ENCODE measurements around the gene IGF2BP2.
"Not testable (repeated sequence)": the region's sequence is repeated elsewhere in the genome, so short reads cannot be mapped to it uniquely, and the experiment has no call there.

The IGF2BP2 gene

DNA sequence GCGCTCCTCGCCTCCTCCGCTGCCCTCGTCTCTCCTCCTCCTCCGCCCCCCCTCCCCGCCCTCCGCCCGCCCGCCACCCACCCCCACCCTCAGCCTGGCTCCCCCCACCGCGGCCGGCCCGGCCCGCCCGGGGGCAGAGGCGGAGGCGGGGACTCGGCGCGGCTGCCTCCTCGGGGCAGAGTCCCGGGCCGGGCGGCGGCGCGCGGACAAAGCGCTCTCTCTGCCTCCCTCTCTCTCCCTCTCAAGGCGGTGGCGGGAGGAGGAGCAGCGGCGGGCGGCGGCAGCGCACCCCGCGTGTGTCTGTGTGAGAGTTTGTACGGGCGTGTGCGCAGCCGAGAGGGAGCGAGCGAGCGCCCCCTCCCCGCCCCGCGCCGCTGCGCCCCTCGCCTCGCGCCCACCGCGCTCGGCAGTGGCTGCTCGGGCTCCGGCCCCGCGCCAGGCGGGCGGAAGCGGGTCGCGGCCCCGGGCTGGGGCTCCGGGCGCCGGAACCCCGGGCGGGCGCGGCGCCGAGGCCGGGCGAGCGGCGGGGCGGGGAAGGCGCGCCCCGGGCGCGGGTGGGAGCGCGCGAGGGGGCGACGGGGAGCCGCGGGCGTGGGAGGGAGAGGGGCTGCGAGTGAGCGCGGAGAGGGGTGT is at the start of gene IGF2BP2:
Gene IGF2BP2, minus strand, starts transcription at position 37 of the 633 bp plus-strand sequence. CDS start 82 bp downstream, outside the sequence.
- TF ChIP-seq ZNF274 (IDR thresholded peaks at IDR 0.05; ENCODE audit: low read depth, low read length), result no peak
- peak within 1 kb of the TSS; percentile 62 for H3K4me3 ChIP-seq (ENCODE audit: low read length)

DNA sequence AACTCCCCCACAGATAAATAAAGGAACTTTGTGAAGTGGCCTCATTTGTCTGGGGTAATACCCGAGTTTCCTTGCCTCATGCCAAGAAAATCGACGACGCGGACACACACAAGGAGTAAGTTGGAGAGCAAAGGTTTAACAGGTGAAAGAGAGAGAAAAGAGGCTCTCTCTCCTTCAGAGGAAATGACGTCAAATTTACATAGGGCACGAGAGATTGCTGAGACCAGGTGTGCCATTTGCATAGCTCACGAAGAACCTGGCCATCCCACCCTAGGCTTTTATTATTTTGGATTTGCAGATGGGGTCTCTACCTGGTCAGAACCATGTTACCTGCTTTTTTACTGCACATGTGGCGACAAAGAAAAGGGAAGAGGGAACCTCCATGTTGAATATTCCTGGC is 49.3 kb upstream of the IGF2BP2 start:
- H3K4me3 ChIP-seq (ENCODE audit: low read length), result no peak overlapping the region
- no peak for TF ChIP-seq ZNF274 (IDR thresholded peaks at IDR 0.05; ENCODE audit: low read depth, low read length)

DNA sequence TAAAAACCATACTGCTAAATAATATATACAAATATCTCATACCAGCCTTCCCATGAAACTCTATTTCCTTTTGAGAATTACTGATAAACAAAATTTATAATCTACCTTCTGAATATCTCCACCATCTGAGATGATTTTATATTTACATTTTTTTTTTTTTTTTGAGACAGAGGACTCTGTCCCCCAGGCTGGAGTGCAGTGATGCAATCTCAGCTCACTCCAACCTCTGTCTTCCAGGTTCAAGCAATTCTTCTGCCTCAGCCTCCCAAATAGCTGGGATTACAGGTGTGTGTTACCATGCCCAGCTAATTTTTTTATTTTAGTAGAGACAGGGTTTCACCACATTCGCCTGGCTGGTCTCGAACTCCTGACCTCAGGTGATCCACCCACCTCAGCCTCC is 42.8 kb upstream of the IGF2BP2 start:
- no peak for TF ChIP-seq ZNF274 (IDR thresholded peaks at IDR 0.05; ENCODE audit: low read depth, low read length)
- no peak overlapping the region for H3K4me3 ChIP-seq (ENCODE audit: low read length)

DNA sequence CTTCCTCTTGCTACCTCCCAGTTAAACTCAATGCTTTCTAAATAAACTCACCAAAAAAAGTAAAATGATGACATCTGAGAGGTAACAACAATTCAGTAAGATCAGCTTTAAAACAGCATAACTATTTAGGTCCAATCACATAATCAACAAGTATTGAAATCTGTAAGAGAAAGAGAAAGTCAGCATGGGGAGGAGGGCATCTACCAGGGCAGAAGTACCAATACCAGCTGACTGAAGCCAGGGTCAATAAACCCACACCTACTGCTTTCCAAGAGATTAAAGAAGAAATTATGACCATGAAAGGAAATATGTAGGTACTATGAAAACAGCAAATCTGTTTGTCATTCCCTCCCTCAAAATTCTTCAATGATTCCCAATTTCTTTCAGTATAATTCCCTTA is 42.2 kb upstream of the IGF2BP2 start:
- H3K4me3 ChIP-seq (ENCODE audit: low read length), result no peak overlapping the region
- TF ChIP-seq ZNF274 (IDR thresholded peaks at IDR 0.05; ENCODE audit: low read depth, low read length), result no peak

DNA sequence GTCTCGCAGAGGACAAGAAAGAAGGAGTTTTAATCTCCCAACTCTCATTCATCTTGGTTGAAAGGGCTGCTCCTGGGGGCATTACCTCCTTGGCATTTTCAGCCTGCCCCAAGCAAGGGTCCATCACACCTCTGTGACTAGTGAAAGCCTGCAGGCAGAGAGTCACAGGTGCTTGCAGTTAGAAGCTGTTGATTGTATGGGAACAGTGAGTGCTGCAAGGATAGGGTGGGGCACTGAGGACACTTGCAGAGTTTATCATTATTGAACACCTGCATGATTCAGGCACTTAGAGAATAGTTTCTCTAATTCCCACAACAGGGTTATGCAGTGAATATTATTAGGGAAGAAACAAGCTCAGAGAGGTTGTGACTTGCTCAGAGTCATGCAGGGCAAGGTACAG is 41.7 kb upstream of the IGF2BP2 start:
- no peak for TF ChIP-seq ZNF274 (IDR thresholded peaks at IDR 0.05; ENCODE audit: low read depth, low read length)
- no peak overlapping the region for H3K4me3 ChIP-seq (ENCODE audit: low read length)

DNA sequence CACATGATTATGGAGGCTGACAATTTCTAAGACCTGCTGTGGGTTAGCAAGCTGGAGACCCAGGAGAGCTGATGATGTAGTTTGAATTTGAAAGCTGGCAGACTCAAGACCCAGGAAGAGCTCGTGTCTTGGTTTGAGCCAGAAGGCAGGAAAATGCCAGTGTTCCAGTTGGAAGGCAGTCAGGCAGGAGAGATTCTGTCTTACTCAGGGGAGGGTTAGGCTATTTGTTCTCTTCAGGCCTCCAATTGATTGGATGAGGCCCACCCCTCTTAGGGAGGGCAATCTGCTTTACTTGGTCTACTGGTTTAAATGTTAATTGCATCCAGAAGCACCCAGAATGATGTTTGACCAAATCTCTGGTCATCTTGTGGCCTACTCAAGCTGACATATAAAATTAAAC is 40.4 kb upstream of the IGF2BP2 start:
- no peak for TF ChIP-seq ZNF274 (IDR thresholded peaks at IDR 0.05; ENCODE audit: low read depth, low read length)
- H3K4me3 ChIP-seq (ENCODE audit: low read length), result no peak overlapping the region

DNA sequence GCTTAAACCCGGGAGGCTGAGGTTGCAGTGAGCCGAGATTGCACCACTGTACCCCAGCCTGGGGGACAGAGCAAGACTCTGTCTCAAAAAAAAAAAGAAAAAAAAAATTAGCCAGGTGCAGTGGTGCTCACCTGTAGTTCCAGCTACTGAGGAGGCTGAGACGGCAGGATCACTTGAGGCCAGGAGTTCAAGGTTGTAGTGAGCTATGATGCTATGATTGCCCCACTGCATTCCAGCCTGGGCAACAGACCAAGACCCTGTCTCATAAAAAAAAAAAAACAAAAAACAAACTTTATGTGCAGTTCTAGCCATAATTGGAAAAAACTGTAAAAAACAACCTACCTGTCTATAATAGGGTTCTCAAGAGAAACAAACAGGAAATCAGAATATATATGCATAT is 39.9 kb upstream of the IGF2BP2 start:
- TF ChIP-seq ZNF274 (IDR thresholded peaks at IDR 0.05; ENCODE audit: low read depth, low read length), result no peak
- no peak overlapping the region for H3K4me3 ChIP-seq (ENCODE audit: low read length)

DNA sequence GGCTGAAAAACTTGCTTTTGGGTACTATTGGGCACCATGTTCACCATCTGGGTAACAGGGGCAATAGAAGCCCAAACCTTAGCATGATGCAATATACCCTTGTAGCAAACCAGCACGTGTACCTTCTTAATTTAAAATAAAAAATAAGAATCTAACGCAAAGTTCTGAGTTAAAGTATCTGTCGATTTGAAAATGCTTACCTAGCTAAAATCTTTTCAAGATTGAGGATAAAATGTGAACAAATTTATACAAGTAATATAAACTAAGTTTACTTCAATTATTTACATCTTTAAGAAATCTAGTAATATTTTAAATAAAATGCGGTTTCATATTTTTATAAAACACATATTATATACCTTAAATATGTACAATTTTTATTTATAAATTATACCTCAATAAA is 38.1 kb upstream of the IGF2BP2 start:
- no peak for TF ChIP-seq ZNF274 (IDR thresholded peaks at IDR 0.05; ENCODE audit: low read depth, low read length)
- no peak overlapping the region for H3K4me3 ChIP-seq (ENCODE audit: low read length)

DNA sequence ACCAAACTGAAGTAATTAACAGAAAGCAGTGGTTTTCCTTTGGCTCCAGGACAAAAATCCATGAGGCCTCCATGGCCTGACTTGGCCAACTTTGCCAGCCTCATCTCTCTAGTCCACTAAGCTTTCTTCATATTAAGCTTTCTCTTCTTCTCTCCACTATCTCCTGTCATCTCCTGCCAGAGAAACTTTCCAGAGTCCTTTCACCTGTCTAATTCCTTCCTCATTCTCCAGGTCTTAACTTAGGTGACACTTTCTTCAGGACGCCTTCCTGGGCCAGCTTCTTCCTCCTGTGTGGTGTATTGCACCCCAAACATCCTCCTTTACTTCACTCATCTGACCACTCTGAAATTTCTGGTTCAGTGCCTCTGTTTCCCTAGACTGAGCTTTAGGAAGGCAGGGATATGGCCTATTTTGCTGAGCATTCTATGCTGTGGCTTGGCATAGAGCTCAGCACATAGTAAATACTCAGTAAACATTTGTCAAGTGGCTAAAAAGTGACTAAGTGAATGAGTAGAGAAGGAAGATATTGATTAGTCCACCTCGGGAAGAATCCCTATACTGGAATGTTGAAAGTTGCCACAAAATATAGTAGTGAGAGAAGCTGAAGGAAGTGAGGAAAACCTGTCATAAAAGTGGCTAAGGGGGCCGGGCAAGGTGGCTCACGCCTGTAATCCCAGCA is 34.6 kb upstream of the IGF2BP2 start:
- H3K4me3 ChIP-seq (ENCODE audit: low read length), result no peak overlapping the region
- no peak for TF ChIP-seq ZNF274 (IDR thresholded peaks at IDR 0.05; ENCODE audit: low read depth, low read length)

DNA sequence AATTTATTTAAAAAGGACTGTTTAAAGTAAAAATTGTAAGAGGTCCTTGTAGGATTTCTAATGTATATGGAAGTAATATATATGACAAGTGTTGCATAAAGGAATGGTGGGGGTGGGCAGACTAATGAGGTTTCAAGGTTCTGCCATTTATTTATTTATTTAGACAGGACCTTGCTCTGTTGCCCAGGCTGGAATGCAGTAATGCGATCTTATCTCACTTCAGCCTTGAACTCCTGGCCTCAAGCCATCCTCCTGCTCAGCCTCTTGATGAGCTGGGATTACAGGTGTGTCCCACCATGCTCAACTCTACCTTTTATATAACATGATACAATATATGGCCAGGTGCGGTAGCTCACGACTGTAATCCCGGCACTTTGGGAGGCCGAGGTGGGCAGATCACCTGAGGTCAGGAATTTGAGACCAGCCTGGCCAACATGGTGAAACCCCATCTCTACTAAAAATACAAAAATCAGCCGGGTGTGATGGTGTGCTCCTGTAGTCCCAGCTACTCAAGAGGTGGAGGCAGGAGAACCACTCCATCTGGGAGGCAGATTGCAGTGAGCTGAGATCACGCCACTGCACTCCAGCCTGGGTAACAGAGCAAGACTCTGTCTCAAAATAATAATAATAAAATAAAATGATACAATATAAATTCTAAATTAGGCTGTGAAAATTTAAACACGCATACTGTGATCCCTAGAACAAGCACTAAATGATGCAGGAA is 33.8 kb upstream of the IGF2BP2 start:
- TF ChIP-seq ZNF274 (IDR thresholded peaks at IDR 0.05; ENCODE audit: low read depth, low read length), result no peak
- no peak overlapping the region for H3K4me3 ChIP-seq (ENCODE audit: low read length)

DNA sequence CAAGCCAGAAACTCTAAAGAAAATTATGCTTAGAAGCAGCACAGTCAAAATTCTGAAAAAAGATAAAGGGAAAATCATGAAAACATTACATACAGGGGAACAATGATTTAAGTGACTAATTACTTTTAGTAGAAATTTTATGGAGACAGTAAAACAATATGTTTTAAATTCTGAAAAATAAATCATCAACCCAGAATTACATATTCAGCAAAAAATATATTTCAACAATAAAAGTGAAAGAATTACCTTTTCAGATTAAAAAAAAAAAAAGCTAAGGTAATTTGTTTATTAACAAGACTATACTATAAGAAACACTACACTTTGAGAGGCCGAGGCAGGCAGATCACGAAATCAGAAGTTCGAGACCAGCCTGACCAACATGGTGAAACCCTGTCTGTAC is 32.4 kb upstream of the IGF2BP2 start:
- no peak for TF ChIP-seq ZNF274 (IDR thresholded peaks at IDR 0.05; ENCODE audit: low read depth, low read length)
- H3K4me3 ChIP-seq (ENCODE audit: low read length), result no peak overlapping the region

DNA sequence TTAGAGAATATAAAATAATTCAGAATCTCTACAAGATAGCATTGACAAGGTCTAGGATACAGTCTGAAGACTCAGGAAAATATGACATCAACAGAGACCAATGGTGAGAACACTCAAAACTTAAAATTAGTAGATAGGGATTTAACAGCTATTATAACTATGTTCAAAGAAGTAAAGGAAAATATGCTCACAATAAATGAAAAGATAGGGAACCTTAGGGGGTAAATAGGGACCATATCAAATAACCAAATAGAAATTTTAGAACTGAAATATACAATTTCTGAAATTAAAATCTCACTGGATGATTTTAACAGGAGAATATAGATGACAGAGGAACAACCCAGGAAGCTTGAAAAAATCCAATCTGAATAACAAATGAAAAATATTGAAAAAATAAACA is 31.8 kb upstream of the IGF2BP2 start:
- TF ChIP-seq ZNF274 (IDR thresholded peaks at IDR 0.05; ENCODE audit: low read depth, low read length), result no peak
- no peak overlapping the region for H3K4me3 ChIP-seq (ENCODE audit: low read length)

DNA sequence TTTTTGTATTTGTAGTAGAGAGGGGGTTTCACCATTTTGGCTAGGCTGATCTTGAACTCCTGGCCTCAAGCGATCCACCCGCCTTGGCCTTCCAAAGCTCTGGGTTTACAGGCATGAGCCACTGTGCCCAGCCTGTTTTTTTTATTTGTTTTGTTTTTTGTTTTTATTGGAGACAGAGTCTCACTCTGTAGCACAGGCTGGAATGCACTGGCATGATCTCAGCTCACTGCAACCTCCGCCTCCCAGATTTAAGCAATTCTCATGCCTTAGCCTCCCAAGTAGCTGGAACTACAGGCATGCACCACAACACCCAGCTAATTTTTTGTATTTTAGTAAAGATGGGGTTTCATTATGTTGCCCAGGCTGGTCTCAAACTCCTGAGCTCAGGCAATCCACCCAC is 28.9 kb upstream of the IGF2BP2 start:
- H3K4me3 ChIP-seq (ENCODE audit: low read length), result not testable (repeated sequence)

DNA sequence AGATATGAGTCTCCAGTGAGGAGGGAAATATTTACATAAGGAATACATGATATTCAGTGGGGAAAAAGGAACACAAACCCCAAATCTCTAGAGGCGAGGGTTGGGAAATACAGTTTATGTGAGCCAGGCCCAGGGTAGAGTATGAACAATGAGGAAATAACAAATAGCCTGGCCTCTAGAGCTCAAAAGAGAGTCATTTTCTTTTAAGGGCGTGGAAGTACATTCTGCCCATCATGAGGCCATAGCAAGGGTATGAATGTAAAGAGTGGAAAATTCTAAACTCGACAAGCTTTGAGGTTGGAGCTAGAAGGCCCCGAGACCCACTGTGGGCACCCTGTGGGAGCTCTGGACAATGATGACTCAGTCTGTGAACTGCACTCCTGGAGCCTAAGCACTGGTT is 27.8 kb upstream of the IGF2BP2 start:
- no peak overlapping the region for H3K4me3 ChIP-seq (ENCODE audit: low read length)
- no peak for TF ChIP-seq ZNF274 (IDR thresholded peaks at IDR 0.05; ENCODE audit: low read depth, low read length)

DNA sequence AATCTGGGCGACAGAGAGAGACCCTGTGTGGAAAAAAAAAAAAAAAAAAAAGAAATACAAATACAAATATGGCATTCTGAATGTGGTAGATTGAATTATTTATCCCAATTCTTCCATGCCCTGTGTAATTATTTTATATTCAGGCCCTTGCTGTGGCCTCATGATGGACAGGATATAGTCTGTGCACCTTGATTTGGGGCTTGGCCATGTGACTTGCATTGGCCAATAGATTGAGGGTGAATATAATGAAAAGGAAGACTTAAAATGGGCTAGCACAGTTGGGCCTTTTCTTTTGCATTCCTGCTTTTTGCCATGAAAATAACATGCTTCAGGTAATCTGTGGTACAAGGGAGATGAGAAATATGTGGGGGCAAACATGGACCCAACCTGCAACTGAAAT is 27.1 kb upstream of the IGF2BP2 start:
- no peak for TF ChIP-seq ZNF274 (IDR thresholded peaks at IDR 0.05; ENCODE audit: low read depth, low read length)
- no peak overlapping the region for H3K4me3 ChIP-seq (ENCODE audit: low read length)
